Measurements from ENCODE around the gene SHOX.

The SHOX gene

GRCh38 chrX:694800-695199 lies 64.2 kb downstream of the SHOX start:
- no peak for DNase-seq
- H3K9me3 Mint-ChIP-seq = peaks cover 20% of the 10 kb centered on the region
- no peak overlapping the region for H3K27ac Mint-ChIP-seq
- peaks cover 5% of the 10 kb centered on the region for H3K4me1 Mint-ChIP-seq
- peaks cover 27% of the 10 kb centered on the region for H3K27me3 Mint-ChIP-seq (ENCODE audit: low read depth, poor library complexity)
- no peak overlapping the region for H3K4me3 Mint-ChIP-seq
- TF ChIP-seq, protein P1, sequence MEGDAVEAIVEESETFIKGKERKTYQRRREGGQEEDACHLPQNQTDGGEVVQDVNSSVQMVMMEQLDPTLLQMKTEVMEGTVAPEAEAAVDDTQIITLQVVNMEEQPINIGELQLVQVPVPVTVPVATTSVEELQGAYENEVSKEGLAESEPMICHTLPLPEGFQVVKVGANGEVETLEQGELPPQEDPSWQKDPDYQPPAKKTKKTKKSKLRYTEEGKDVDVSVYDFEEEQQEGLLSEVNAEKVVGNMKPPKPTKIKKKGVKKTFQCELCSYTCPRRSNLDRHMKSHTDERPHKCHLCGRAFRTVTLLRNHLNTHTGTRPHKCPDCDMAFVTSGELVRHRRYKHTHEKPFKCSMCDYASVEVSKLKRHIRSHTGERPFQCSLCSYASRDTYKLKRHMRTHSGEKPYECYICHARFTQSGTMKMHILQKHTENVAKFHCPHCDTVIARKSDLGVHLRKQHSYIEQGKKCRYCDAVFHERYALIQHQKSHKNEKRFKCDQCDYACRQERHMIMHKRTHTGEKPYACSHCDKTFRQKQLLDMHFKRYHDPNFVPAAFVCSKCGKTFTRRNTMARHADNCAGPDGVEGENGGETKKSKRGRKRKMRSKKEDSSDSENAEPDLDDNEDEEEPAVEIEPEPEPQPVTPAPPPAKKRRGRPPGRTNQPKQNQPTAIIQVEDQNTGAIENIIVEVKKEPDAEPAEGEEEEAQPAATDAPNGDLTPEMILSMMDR (IDR thresholded peaks at IDR 0.05) = no peak
- H3K36me3 Mint-ChIP-seq (ENCODE audit: low read depth) = no peaks in the 10 kb centered on the region

DNA sequence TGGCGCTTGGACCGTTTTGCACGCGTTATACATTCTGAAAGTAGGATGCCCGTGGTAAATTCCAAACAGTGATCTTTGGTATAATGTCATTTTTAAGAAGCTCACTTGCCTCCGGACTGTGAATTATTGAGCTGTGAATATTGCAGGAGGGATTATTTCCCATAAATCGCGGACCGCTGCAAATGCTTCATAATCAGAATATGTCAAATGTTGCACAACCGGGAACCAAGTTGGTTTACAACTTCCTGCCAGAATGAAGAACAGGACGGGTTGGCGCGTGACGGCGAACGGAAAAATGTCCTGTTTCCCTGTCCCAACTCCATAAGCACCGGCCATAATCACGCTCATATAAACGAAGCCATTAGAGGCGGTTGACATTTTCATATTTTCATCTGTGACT lies 67.6 kb downstream of the SHOX start:
- Mint-ChIP-seq H3K27ac (no peak overlapping the region), H3K4me1 (no peaks in the 10 kb centered on the region), H3K4me3 (no peak overlapping the region), H3K9me3 (peaks cover 30% of the 10 kb centered on the region), H3K36me3 (ENCODE audit: low read depth) (no peaks in the 10 kb centered on the region), H3K27me3 (ENCODE audit: low read depth, poor library complexity) (peaks cover 19% of the 10 kb centered on the region)
- TF ChIP-seq, protein P1 (IDR thresholded peaks at IDR 0.05) = no peak
- no peak for DNase-seq

DNA sequence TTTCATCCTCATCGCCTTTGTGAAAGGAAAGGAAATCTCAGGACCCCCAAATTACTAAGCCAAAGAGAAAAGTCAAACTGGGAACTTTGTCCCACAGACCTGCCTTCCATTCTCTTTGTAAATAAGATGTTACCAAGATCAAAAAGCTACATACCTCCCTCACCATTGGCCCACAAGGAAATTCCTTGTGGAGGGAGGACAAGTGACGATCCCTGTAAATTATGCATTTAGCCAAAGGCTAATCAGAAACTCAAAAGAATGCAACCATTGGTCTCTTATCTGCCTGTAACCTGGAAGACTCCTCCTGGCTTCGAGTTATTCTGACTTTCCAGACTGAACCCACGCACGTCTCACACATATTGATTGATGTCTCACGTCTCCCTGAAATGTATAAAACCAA lies 70.3 kb downstream of the SHOX start:
- H3K9me3 Mint-ChIP-seq = peaks cover 41% of the 10 kb centered on the region
- no peak for DNase-seq
- H3K36me3 Mint-ChIP-seq (ENCODE audit: low read depth) = no peaks in the 10 kb centered on the region
- no peaks in the 10 kb centered on the region for H3K4me1 Mint-ChIP-seq
- H3K27me3 Mint-ChIP-seq (ENCODE audit: low read depth, poor library complexity) = peaks cover 30% of the 10 kb centered on the region
- H3K4me3 Mint-ChIP-seq = no peak overlapping the region
- TF ChIP-seq, protein P1 (IDR thresholded peaks at IDR 0.05) = no peak
- H3K27ac Mint-ChIP-seq = no peak overlapping the region

GRCh38 chrX:701673-702072 lies 71.1 kb downstream of the SHOX start:
- Mint-ChIP-seq H3K27me3 (ENCODE audit: low read depth, poor library complexity) (peaks cover 30% of the 10 kb centered on the region), H3K9me3 (peaks cover 48% of the 10 kb centered on the region), H3K36me3 (ENCODE audit: low read depth) (no peaks in the 10 kb centered on the region), H3K27ac (no peak overlapping the region), H3K4me3 (no peak overlapping the region), H3K4me1 (no peaks in the 10 kb centered on the region)
- no peak for DNase-seq
- TF ChIP-seq, protein P1 (IDR thresholded peaks at IDR 0.05) = no peak

DNA sequence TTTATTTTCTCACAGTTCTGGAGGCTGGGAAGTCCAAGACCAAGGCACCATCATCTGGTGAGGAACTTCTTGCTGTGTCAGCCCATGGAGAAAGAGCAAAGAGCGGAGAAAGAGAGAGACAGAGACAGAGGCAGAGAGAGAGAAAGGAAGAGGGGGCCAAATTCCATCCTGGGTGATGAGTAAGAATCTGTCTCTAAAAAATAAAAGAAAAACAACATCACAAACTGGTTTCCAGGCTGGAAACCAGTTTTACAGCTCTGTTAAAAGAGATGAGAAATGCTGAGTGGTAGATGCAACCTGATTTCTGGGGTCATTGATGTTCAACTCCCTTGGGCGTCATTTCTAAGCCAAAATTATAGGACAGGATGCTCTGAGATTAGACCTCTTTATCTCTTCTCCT lies 72.9 kb downstream of the SHOX start:
- Mint-ChIP-seq H3K27me3 (ENCODE audit: low read depth, poor library complexity) (peaks cover 29% of the 10 kb centered on the region), H3K36me3 (ENCODE audit: low read depth) (no peaks in the 10 kb centered on the region), H3K9me3 (peaks cover 57% of the 10 kb centered on the region), H3K4me3 (no peak overlapping the region), H3K27ac (no peak overlapping the region), H3K4me1 (no peaks in the 10 kb centered on the region)
- TF ChIP-seq, protein P1 (IDR thresholded peaks at IDR 0.05) = no peak
- no peak for DNase-seq

- H3K4me1 Mint-ChIP-seq = no peaks in the 10 kb centered on the region
- no peak overlapping the region for H3K4me3 Mint-ChIP-seq
- H3K36me3 Mint-ChIP-seq (ENCODE audit: low read depth) = no peaks in the 10 kb centered on the region
- no peak overlapping the region for H3K27ac Mint-ChIP-seq
- TF ChIP-seq, protein P1 (IDR thresholded peaks at IDR 0.05) = no peak
- no peak for DNase-seq
- peaks cover 25% of the 10 kb centered on the region for H3K27me3 Mint-ChIP-seq (ENCODE audit: low read depth, poor library complexity)
- peaks cover 58% of the 10 kb centered on the region for H3K9me3 Mint-ChIP-seq
These were observed 73.3 kb downstream of the SHOX start for GRCh38 chrX:703866-704265.

Data from nephron progenitor cell (in vitro differentiated cells).